AG09309 (cell line): ENCODE data around the gene PEX3.

ENCODE experiments used
- DNase-seq: peaks from one replicate; pipeline ENCODE4 v3.0.0-alpha.2; 2010; ENCODE audit warnings: low read depth
- H3K4me3 ChIP-seq: 2 replicates; pipeline ENCODE4 v1.5.1; 2011; ENCODE audit warnings: mild to moderate bottlenecking, low read depth, low read length, moderate library complexity; ENCODE audit not compliant: control insufficient read depth
- CTCF ChIP-seq: IDR thresholded peaks from 2 replicates; pipeline ENCODE4 v1.5.1; 2011; ENCODE audit warnings: mild to moderate bottlenecking, low read depth, low read length, inconsistent platforms; ENCODE audit not compliant: insufficient read depth, control insufficient read depth; ENCODE audit errors: missing control alignments

The PEX3 gene, protein sequence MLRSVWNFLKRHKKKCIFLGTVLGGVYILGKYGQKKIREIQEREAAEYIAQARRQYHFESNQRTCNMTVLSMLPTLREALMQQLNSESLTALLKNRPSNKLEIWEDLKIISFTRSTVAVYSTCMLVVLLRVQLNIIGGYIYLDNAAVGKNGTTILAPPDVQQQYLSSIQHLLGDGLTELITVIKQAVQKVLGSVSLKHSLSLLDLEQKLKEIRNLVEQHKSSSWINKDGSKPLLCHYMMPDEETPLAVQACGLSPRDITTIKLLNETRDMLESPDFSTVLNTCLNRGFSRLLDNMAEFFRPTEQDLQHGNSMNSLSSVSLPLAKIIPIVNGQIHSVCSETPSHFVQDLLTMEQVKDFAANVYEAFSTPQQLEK

DNA sequence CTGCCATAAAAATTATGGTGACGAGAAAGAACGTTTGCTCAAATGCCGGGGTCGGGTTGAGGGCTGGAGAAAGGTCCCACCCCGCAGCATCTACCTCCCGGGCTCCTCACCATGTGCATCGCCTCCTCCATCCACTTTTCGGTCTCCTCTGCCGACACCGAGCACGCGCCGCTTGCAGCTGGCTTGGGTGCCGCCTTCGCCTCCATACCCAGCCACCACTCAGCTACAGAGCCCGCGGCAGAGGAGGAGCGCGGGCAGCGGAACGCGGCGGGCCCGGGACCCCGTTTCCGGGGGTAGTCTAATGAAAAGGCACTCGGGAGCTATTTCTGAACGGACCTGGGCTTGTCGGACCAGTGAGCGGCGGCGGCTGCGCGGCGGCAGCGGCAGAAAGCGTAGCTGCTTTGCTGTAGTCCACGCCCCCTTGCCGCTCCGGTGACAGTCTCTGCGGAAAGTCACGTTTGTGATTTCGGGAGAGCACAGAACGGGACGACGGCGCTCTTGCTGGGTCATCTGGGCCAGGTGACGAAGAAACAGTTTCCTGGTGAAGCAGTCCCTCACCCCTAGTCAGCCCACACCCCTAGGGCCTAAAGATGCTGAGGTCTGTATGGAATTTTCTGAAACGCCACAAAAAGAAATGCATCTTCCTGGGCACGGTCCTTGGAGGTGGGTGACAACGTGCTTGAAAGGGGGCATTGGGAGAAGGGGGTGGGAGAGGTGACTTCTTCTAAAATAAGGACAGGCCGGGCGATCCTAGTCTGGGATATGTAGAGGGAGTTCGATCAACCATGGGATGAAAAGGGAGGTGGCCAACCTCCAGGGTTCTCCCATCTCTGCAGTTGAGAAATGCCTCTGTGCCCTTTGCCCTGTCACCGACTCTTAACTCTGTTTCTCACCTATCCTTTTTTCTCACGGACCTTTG is at the start of gene PEX3, which contains the start of gene ADAT2:
Gene PEX3, plus strand, starts transcription at position 353 of the 919 bp plus-strand sequence. Its CDS starts 238 bp downstream, at position 591.
Gene ADAT2, minus strand, starts transcription at position 243 of the 919 bp plus-strand sequence. Its CDS starts 37 bp downstream, at position 206.
- H3K4me3 ChIP-seq = peak within 1 kb of the TSS; percentile 78
- no peak for TF ChIP-seq CTCF
- peak; percentile 76 for DNase-seq

GRCh38 chr6:143401068-143401446 is 49.5 kb upstream of the PEX3 start:
- TF ChIP-seq CTCF = no peak
- DNase-seq = no peak
- H3K4me3 ChIP-seq = no peak overlapping the region

- no peak for TF ChIP-seq CTCF
- no peak for DNase-seq
- no peak overlapping the region for H3K4me3 ChIP-seq
Measured at GRCh38 chr6:143401636-143402370, 48.8 kb upstream of the PEX3 start.

DNA sequence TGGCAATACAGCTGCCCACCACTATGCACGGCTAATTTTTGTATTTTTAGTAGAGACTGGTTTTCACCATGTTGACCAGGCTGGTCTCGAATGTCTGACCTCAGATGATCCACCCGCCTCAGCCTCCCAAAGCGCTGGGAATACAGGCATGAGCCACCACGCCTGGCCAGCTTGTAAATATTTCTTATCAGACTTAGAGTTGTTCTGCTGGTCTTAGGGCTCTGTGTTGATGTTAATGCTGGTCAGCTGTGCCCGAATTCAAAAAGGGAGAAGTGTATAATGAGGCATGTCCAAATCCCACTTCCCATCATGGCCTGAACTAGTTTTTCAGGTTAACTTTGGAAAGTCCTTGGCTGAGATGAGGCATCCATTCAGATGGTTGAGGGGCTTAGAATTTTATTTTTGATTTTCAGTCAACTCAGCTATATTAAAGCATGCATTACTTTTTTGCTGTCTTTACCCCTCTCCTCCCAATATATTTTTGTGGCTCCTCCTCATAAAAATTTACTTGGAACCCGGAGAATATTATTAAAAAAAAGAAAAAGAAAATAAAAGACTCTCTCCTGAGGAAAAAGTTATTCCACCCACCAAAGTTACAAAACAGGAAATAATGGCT is 47.8 kb upstream of the PEX3 start:
- TF ChIP-seq CTCF = no peak
- DNase-seq = no peak
- H3K4me3 ChIP-seq = no peak overlapping the region

GRCh38 chr6:143405373-143406154 is 45.0 kb upstream of the PEX3 start:
- TF ChIP-seq CTCF = no peak
- peak; percentile 69 for DNase-seq
- no peak overlapping the region for H3K4me3 ChIP-seq

- TF ChIP-seq CTCF = no peak
- no peak overlapping the region for H3K4me3 ChIP-seq
- no peak for DNase-seq
Measured at GRCh38 chr6:143406673-143407072, 43.9 kb upstream of the PEX3 start.
